ENCODE measurements around the gene NKX6-1. TPM values are rescaled to one million over a fixed set of nuclear protein-coding genes. Genes with fewer than 3 reads are reported as not detected.

NKX6-1 gene
- polyA plus RNA-seq, 3 donors = not detected

DNA sequence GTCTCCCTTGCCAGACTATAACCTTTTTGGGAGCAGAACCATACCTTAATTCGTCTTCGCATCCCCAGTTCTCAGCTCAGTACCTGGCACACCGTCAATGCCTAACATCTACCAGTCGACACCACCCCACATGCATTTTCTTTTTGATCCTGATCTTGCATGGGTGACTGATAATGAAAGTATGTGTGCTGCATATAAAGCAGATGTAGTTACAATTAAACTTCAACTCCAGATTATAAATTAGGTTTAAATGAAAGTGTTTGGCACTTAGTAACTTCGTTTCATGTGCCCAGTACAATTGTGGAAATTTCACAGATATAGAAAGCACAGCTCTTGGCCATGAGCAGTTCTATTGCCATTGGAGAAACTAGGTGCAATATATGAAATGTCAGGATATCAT is 8.8 kb upstream of the NKX6-1 start:
- no peak overlapping the region for H2AFZ ChIP-seq (ENCODE audit: insufficient read depth, low read depth, low read length, poor library complexity, severe bottlenecking)
- intact Hi-C loops (cut with micrococcal nuclease) = loop anchor here (10.0 kb wide), 2 partner anchors 853 to 863 kb away; no protein-coding TSS in a partner anchor
- no peak overlapping the region for H3K9ac ChIP-seq (ENCODE audit: insufficient read depth, low read length, poor library complexity, severe bottlenecking)
- no peak overlapping the region for H3K27ac ChIP-seq (ENCODE audit: low read depth in 1 of 2, low read length in 2 of 2)
- peaks cover 0 to 4% (median 0%) of the 10 kb centered on the region in 7 donors for H3K9me3 Mint-ChIP-seq
- peak overlapping the region in 1 of 2 donors; percentile 33 for H3K4me3 Mint-ChIP-seq
- no peaks in the 10 kb centered on the region for H3K4me1 ChIP-seq (ENCODE audit: control insufficient read depth in 1 of 2, insufficient read depth in 2 of 2, low read length in 2 of 2)
- TF ChIP-seq, protein P1, sequence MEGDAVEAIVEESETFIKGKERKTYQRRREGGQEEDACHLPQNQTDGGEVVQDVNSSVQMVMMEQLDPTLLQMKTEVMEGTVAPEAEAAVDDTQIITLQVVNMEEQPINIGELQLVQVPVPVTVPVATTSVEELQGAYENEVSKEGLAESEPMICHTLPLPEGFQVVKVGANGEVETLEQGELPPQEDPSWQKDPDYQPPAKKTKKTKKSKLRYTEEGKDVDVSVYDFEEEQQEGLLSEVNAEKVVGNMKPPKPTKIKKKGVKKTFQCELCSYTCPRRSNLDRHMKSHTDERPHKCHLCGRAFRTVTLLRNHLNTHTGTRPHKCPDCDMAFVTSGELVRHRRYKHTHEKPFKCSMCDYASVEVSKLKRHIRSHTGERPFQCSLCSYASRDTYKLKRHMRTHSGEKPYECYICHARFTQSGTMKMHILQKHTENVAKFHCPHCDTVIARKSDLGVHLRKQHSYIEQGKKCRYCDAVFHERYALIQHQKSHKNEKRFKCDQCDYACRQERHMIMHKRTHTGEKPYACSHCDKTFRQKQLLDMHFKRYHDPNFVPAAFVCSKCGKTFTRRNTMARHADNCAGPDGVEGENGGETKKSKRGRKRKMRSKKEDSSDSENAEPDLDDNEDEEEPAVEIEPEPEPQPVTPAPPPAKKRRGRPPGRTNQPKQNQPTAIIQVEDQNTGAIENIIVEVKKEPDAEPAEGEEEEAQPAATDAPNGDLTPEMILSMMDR (IDR thresholded peaks at IDR 0.05) = no peak
- 74% methylated on average over 3 of the region's 5 CpGs for WGBS (ENCODE audit: insufficient coverage)
- H3K4me3 ChIP-seq (replicated peaks in 1 of 3; ENCODE audit: low read depth in 2 of 3, low read length in 3 of 3) = no peak overlapping the region
- H3K27me3 ChIP-seq (ENCODE audit: control insufficient read depth in 2 of 2, insufficient read depth in 2 of 2, low read length in 2 of 2) = peaks cover 84 to 87% of the 10 kb centered on the region in 2 donors
- H3K36me3 Mint-ChIP-seq = peaks cover 0 to 2% of the 10 kb centered on the region in 2 donors
- no peak overlapping the region for H3K4me2 ChIP-seq (replicated peaks; ENCODE audit: extremely low read depth, low read length, poor library complexity, severe bottlenecking)
- H3K27ac Mint-ChIP-seq = no peak overlapping the region
- H3K79me2 ChIP-seq (ENCODE audit: insufficient read depth, low read length) = no peaks in the 10 kb centered on the region
- H4K20me1 ChIP-seq (ENCODE audit: insufficient read depth, low read length) = no peaks in the 10 kb centered on the region
- no peak for DNase-seq
- peaks cover 0 to 10% of the 10 kb centered on the region in 2 donors for H3K9me3 ChIP-seq (replicated peaks in 1 of 2; ENCODE audit: control insufficient read depth in 1 of 2, insufficient read depth in 1 of 2, low read length in 2 of 2)
- no peaks in the 10 kb centered on the region for H3K36me3 ChIP-seq (replicated peaks in 1 of 2; ENCODE audit: control insufficient read depth in 1 of 2, insufficient read depth in 2 of 2, low read length in 2 of 2)
- peaks cover 52 to 62% (median 56%) of the 10 kb centered on the region in 3 donors for H3K27me3 Mint-ChIP-seq (ENCODE audit: low read depth in 3 of 3)
- H3K4me1 Mint-ChIP-seq = peaks cover 2% of the 10 kb centered on the region

DNA sequence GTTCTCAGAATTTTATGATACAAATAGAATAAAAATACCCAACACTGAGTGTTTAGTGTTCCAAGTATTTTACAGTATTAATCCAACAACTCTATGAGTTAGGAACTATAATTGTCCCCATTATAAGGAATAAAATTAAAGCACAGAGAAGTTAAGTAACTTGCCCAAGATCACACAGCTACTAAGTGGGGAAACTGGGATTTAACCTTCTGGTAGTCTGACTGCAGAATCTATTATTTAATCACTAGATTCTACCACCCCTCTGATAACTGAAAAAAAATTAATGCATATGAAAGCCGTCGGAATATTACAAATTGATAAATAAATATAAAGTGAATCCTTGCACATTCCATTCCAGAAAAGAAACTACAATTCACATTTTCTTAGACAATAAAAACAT is 5.7 kb upstream of the NKX6-1 start:
- no peak overlapping the region for H3K9ac ChIP-seq (ENCODE audit: insufficient read depth, low read length, poor library complexity, severe bottlenecking)
- H3K4me1 ChIP-seq (ENCODE audit: control insufficient read depth in 1 of 2, insufficient read depth in 2 of 2, low read length in 2 of 2) = peaks cover 1 to 2% of the 10 kb centered on the region in 2 donors
- H3K9me3 Mint-ChIP-seq = peaks cover 0 to 30% (median 20%) of the 10 kb centered on the region in 7 donors
- H2AFZ ChIP-seq (ENCODE audit: insufficient read depth, low read depth, low read length, poor library complexity, severe bottlenecking) = no peak overlapping the region
- no peak overlapping the region for H3K4me3 ChIP-seq (replicated peaks in 1 of 3; ENCODE audit: low read depth in 2 of 3, low read length in 3 of 3)
- no peak for DNase-seq
- H3K27ac ChIP-seq (ENCODE audit: low read depth in 1 of 2, low read length in 2 of 2) = no peak overlapping the region
- H3K9me3 ChIP-seq (replicated peaks in 1 of 2; ENCODE audit: control insufficient read depth in 1 of 2, insufficient read depth in 1 of 2, low read length in 2 of 2) = peaks cover 12 to 41% of the 10 kb centered on the region in 2 donors
- peaks cover 93 to 96% of the 10 kb centered on the region in 2 donors for H3K27me3 ChIP-seq (ENCODE audit: control insufficient read depth in 2 of 2, insufficient read depth in 2 of 2, low read length in 2 of 2)
- peaks cover 3 to 22% of the 10 kb centered on the region in 2 donors for H3K36me3 Mint-ChIP-seq
- TF ChIP-seq, protein P1 (IDR thresholded peaks at IDR 0.05) = no peak
- no peak overlapping the region for H3K27ac Mint-ChIP-seq
- peak overlapping the region in 1 of 2 donors; percentile 72 for H3K4me3 Mint-ChIP-seq
- H3K79me2 ChIP-seq (ENCODE audit: insufficient read depth, low read length) = no peaks in the 10 kb centered on the region
- H3K4me2 ChIP-seq (replicated peaks; ENCODE audit: extremely low read depth, low read length, poor library complexity, severe bottlenecking) = no peak overlapping the region
- peaks cover 13% of the 10 kb centered on the region for H3K4me1 Mint-ChIP-seq
- H4K20me1 ChIP-seq (ENCODE audit: insufficient read depth, low read length) = no peaks in the 10 kb centered on the region
- intact Hi-C loops (cut with micrococcal nuclease) = loop anchor here (10.0 kb wide), 2 partner anchors 850 to 860 kb away; no protein-coding TSS in a partner anchor
- WGBS (ENCODE audit: insufficient coverage) = no CpG with 5 or more reads among the region's 2 CpGs
- H3K27me3 Mint-ChIP-seq (ENCODE audit: low read depth in 3 of 3) = peaks cover 70 to 75% (median 70%) of the 10 kb centered on the region in 3 donors
- no peaks in the 10 kb centered on the region for H3K36me3 ChIP-seq (replicated peaks in 1 of 2; ENCODE audit: control insufficient read depth in 1 of 2, insufficient read depth in 2 of 2, low read length in 2 of 2)
